HepG2 (cell line): ENCODE measurements around the gene CLASP1. TPM values are rescaled to one million over a fixed set of nuclear protein-coding genes. Genes with fewer than 3 reads are reported as not detected.

Source experiments
- CENPT ChIP-seq: sonication (generic); formaldehyde crosslinking; IDR thresholded peaks from 2 replicates; pipeline ENCODE4 v1.8.0; 2022; ENCODE audit warnings: low read depth, mild to moderate bottlenecking, moderate library complexity, missing genetic modification reagents
- CREB3 ChIP-seq: sonication (generic); formaldehyde crosslinking; IDR thresholded peaks from 2 replicates; pipeline ENCODE4 v1.5.0; 2020; ENCODE audit warnings: missing genetic modification reagents
- GTF3A ChIP-seq: sonication (generic); formaldehyde crosslinking; conservative IDR thresholded peaks from 2 replicates; pipeline ENCODE4 v1.4.0; 2020; ENCODE audit warnings: mild to moderate bottlenecking, missing genetic modification reagents
- HNRNPUL1 ChIP-seq: fragments of 200-400 bp; formaldehyde crosslinking; IDR thresholded peaks from 2 replicates; pipeline ENCODE4 v1.6.1; 2017; ENCODE audit warnings: low read depth, mild to moderate bottlenecking, low read length, moderate library complexity
- IKZF4 ChIP-seq: sonication (generic); formaldehyde crosslinking; IDR thresholded peaks from 2 replicates; pipeline ENCODE4 v1.5.1; 2020; ENCODE audit warnings: borderline replicate concordance, mild to moderate bottlenecking, low read depth, missing genetic modification reagents; ENCODE audit errors: not compliant biosample characterization
- REST ChIP-seq, 2 experiments: IDR thresholded peaks; 2 replicates each; pipeline ENCODE4 v1.6.1; 2011 to 2012; ENCODE audit warnings: low read length in 2 of 2, borderline replicate concordance in 1 of 2, low read depth in 1 of 2, mild to moderate bottlenecking in 1 of 2, moderate library complexity in 1 of 2
- SIN3B ChIP-seq: fragments of 150-350 bp; IDR thresholded peaks from 2 replicates; pipeline ENCODE4 v1.6.1; 2014; ENCODE audit warnings: low read length
- TBX2 ChIP-seq: sonication (generic); formaldehyde crosslinking; IDR thresholded peaks from 2 replicates; pipeline ENCODE4 v1.5.0; 2020; ENCODE audit warnings: missing genetic modification reagents, mild to moderate bottlenecking, borderline replicate concordance
- THAP8 ChIP-seq: sonication (generic); formaldehyde crosslinking; IDR thresholded peaks from 2 replicates; pipeline ENCODE4 v1.5.1; 2020; ENCODE audit warnings: missing genetic modification reagents, mild to moderate bottlenecking, borderline replicate concordance
- ZBTB40 ChIP-seq, 2 experiments: fragments of 450-650 bp in 1 of 2; sonication (generic) in 1 of 2; formaldehyde crosslinking in 1 of 2; IDR thresholded peaks; 2 replicates each; pipeline versions ENCODE4 v1.6.1 to v1.8.0; 2016 to 2022; ENCODE audit warnings: antibody characterized with exemption in 1 of 2, mild to moderate bottlenecking in 1 of 2, missing genetic modification reagents in 1 of 2
- ZFP37 ChIP-seq: sonication (generic); formaldehyde crosslinking; IDR thresholded peaks from 2 replicates; pipeline ENCODE4 v1.4.0; 2020; ENCODE audit warnings: missing genetic modification reagents, borderline replicate concordance
- ZNF773 ChIP-seq: sonication (generic); formaldehyde crosslinking; IDR thresholded peaks from 2 replicates; pipeline ENCODE4 v1.4.0; 2020; ENCODE audit warnings: missing genetic modification reagents, borderline replicate concordance
- polyA plus RNA-seq, 8 experiments: library from polyadenylated mRNA; depleted of rRNA in 3 of 8; stranded (reverse) in 7 of 8; unstranded in 1 of 8; fragments of >200 nt; fragmentation: Illumina TruSeq in 4 of 8; extraction: Trizol in 4 of 8; gene quantifications; 2 replicates each; pipeline versions ENCODE4 v1.2.1 to v1.2.3, GENCODE V29; 2011 to 2016; ENCODE audit warnings: low read depth in 4 of 8, missing spikeins in 1 of 8, mixed read lengths in 1 of 8; ENCODE audit not compliant: insufficient read depth in 1 of 8
- total RNA-seq, 5 experiments: library from RNA; depleted of rRNA; stranded (reverse); fragments of >200 nt; fragmentation: Illumina TruSeq; extraction: Trizol; gene quantifications; 2 replicates each; pipeline ENCODE4 v1.2.3, GENCODE V29; 2016; ENCODE audit warnings: low read depth in 1 of 5

CLASP1 gene
- total and polyA plus RNA-seq, 2 of the 13 experiments (the other 11 are each of a cell fraction or from before 2014, with no cell fraction given): 11.7 to 47.9 TPM

GRCh38 chr2:121530212-121530705, 119.0 kb downstream of the CLASP1 start (continued):
- TF ChIP-seq ZBTB40 (IDR thresholded peaks at IDR 0.05) (no peak), ZBTB40 (CRISPR knock-in tag; IDR thresholded peaks at IDR 0.05) (no peak; the same call in 1 of the 2 replicates), REST (IDR thresholded peaks at IDR 0.05; ENCODE audit: borderline replicate concordance in 1 of 2, low read depth in 1 of 2, low read length in 2 of 2) (no peak), ZNF773 (CRISPR knock-in tag) (no peak), CENPT (CRISPR knock-in tag) (no peak), IKZF4 (CRISPR knock-in tag) (no peak), CREB3 (CRISPR knock-in tag) (no peak), HNRNPUL1 (no peak), THAP8 (CRISPR knock-in tag) (no peak), SIN3B (peak; percentile 9; the same call in 1 of the 2 replicates), ZFP37 (CRISPR knock-in tag) (0 out of 2 replicates have a peak, but pooled peaks have one; percentile 79), GTF3A (CRISPR knock-in tag) (no peak), TBX2 (CRISPR knock-in tag) (peak; percentile 36; the same call in 1 of the 2 replicates)
